ENCODE measurements around the gene PCSK7. TPM values are rescaled to one million over a fixed set of nuclear protein-coding genes. Genes with fewer than 3 reads are reported as not detected.
A peak's percentile ranks its signal among the peaks of the same experiment; 100 is the strongest.

Gene PCSK7
- total and polyA plus RNA-seq, 2 of the 4 experiments (the other 2 are of a cell fraction), result 35.8 to 54.3 TPM

DNA sequence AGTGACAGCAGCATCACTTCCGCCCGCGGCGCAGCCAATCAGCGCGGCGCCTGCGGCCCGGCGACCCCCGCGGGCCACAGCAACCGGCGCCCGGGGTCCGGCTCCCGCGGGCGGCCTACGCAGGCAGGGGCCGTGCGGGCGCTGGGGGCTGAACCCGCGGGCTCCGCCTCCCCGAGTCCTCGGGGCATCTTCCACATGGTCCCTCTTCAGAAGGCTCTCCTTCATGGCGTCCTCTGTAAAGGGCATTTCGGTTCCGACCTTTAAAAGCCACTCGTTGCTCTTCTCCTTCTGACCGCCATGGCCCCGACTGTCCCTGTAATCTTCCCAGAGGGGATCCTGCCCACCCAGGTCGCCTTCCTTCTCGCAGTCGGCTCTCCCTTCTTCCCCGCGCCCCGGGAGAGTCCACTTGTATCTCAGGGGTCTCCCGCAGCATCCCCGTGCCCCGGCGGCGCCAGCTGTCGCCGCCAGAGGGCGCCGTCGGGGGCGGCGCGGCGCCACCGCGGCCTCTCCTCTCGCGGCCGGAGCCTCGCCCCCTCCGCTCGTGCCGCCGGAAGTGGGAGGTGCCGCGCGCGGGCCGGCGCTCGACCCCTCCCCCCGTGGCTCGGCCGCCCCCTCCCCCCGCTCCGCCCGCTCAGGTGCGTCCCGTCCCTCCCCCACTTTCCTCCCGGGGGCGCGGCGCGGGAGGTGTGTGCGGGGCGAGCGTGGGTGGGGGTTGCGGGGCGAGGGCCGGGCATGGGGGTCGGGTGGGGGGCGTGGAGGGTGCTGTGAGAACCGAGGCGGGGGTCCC lies 412 bp upstream of the PCSK7 start, which contains the start of gene RNF214:
TSS of gene RNF214 (plus strand) at position 580 of the 787 bp plus-strand sequence. CDS start 1,602 bp downstream, outside the sequence.
- Histone ChIP-seq H2AFZ (replicated peaks; ENCODE audit: low read length, poor library complexity) (peak within 1 kb of the TSS; percentile 93), H3K9ac (ENCODE audit: low read depth, low read length) (peak within 1 kb of the TSS; percentile 96), H3K4me3 (ENCODE audit: insufficient read depth, low read depth, low read length) (peak within 1 kb of the TSS; percentile 99), H3K79me1 (ENCODE audit: low read depth in 1 of 2, low read length in 2 of 2) (peaks cover 30 to 56% of the 10 kb centered on the region in 2 experiments), H3K9me3 (ENCODE audit: control insufficient read depth, insufficient read depth, low read length) (no peaks in the 10 kb centered on the region), H4K8ac (ENCODE audit: low read depth in 2 of 2, low read length in 2 of 2) (peak within 1 kb of the TSS; percentile 82 to 99), H2BK15ac (ENCODE audit: low read depth, low read length) (peak within 1 kb of the TSS; percentile 89; the same call in 1 of the 3 replicates), H4K20me1 (ENCODE audit: insufficient read depth, low read length) (no peaks in the 10 kb centered on the region; the same call in 1 of the 2 replicates), H3K14ac (replicated peaks; ENCODE audit: low read depth, low read length) (peak within 1 kb of the TSS; percentile 92), H3K23ac (ENCODE audit: low read depth, low read length) (peak within 1 kb of the TSS; percentile 92), H3K9me1 (ENCODE audit: insufficient read depth, low read length) (no peaks in the 10 kb centered on the region), H2BK120ac (ENCODE audit: low read depth, low read length) (peak within 1 kb of the TSS; percentile 75), H3K27ac (ENCODE audit: insufficient read depth, low read length) (peak within 1 kb of the TSS; percentile 98), H3K4ac (ENCODE audit: low read depth, low read length) (peak within 1 kb of the TSS; percentile 90), H2BK20ac (ENCODE audit: low read depth, low read length) (no peak within 1 kb of the TSS), H3K18ac (ENCODE audit: low read depth, low read length) (peak within 1 kb of the TSS; percentile 69), H3K4me2 (ENCODE audit: low read depth, low read length) (peak within 1 kb of the TSS; percentile 95), H2AK9ac (replicated peaks; ENCODE audit: low read depth, low read length, poor library complexity) (peak within 1 kb of the TSS; percentile 96), H4K91ac (ENCODE audit: insufficient read depth, low read depth, low read length) (peak within 1 kb of the TSS; percentile 81), H4K5ac (ENCODE audit: low read depth, low read length) (peak within 1 kb of the TSS; percentile 91), H3K27me3 (ENCODE audit: control insufficient read depth, insufficient read depth, low read length) (no peaks in the 10 kb centered on the region), H2BK5ac (ENCODE audit: low read depth, low read length, poor library complexity, severe bottlenecking) (peak within 1 kb of the TSS; percentile 68), H3K4me1 (ENCODE audit: control insufficient read depth, insufficient read depth, low read length) (peaks cover 7% of the 10 kb centered on the region), H2AK5ac (ENCODE audit: low read depth, low read length) (peak within 1 kb of the TSS; percentile 90), H3K56ac (ENCODE audit: extremely low read depth, insufficient read depth, low read length) (peak within 1 kb of the TSS; percentile 90), H3K36me3 (ENCODE audit: control insufficient read depth, insufficient read depth, low read length) (peaks cover 21% of the 10 kb centered on the region)
- no TSS peak for BruUV-seq (replicated peaks)
- DNase-seq (peak; percentile 61), ATAC-seq (ENCODE audit: low read depth) (peak; percentile 89)
- CTCF ChIA-PET, result interaction anchor here (0.6 kb wide), 1 partner anchor 32 kb away, joined by 3 read pairs; no protein-coding TSS in a partner anchor
- intact Hi-C loops (cut with micrococcal nuclease) (loop anchor here (1.0 to 10.0 kb wide), 2 partner anchors 84 to 393 kb away; partner anchors contain the start of gene BACE1), dilution Hi-C loops (cut with HindIII; ENCODE audit: low sequenced_read_pairs, unreplicated experiment) (no loop called here), in situ Hi-C loops (cut with MboI; ENCODE audit: low sequenced_read_pairs) (loop anchor here (5.0 kb wide), 1 partner anchor 445 kb away; the partner anchor contains the start of gene ZPR1)
- WGBS, 2 experiments (ENCODE audit: extremely low coverage in 2 of 2, insufficient read length in 1 of 2), result 1% methylated on average over 38 of the region's 94 CpGs; no CpG with 5 or more reads in 1 of the 2 experiments
- POLR2A ChIA-PET (ENCODE audit: unreplicated experiment), result no interaction called here
- TF ChIP-seq CEBPB (IDR thresholded peaks at IDR 0.05; ENCODE audit: low read depth, low read length), result no peak
- peak; percentile 61; the same call in 1 of the 2 replicates for TF ChIP-seq CHD1 (IDR thresholded peaks at IDR 0.05; ENCODE audit: low read depth, low read length)
- TF ChIP-seq, protein P1, sequence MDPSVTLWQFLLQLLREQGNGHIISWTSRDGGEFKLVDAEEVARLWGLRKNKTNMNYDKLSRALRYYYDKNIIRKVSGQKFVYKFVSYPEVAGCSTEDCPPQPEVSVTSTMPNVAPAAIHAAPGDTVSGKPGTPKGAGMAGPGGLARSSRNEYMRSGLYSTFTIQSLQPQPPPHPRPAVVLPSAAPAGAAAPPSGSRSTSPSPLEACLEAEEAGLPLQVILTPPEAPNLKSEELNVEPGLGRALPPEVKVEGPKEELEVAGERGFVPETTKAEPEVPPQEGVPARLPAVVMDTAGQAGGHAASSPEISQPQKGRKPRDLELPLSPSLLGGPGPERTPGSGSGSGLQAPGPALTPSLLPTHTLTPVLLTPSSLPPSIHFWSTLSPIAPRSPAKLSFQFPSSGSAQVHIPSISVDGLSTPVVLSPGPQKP (IDR thresholded peaks at IDR 0.05; ENCODE audit: borderline replicate concordance, low read depth, low read length), result no peak
- TF ChIP-seq FOS (IDR thresholded peaks at IDR 0.05; ENCODE audit: low read depth, low read length), result no peak
- TF ChIP-seq MAFK (IDR thresholded peaks at IDR 0.05; ENCODE audit: low read depth, low read length), result no peak
- peak; percentile 67; the same call in 1 of the 2 replicates for TF ChIP-seq MXI1 (IDR thresholded peaks at IDR 0.05; ENCODE audit: borderline replicate concordance, low read depth, low read length)
- TF ChIP-seq, protein P2, sequence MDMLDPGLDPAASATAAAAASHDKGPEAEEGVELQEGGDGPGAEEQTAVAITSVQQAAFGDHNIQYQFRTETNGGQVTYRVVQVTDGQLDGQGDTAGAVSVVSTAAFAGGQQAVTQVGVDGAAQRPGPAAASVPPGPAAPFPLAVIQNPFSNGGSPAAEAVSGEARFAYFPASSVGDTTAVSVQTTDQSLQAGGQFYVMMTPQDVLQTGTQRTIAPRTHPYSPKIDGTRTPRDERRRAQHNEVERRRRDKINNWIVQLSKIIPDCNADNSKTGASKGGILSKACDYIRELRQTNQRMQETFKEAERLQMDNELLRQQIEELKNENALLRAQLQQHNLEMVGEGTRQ (IDR thresholded peaks at IDR 0.05; ENCODE audit: low read depth, low read length), result 0 out of 2 replicates have a peak, but pooled peaks have one; percentile 20
- TF ChIP-seq RAD21 (IDR thresholded peaks at IDR 0.05; ENCODE audit: low read length), result peak; percentile 64
- peak; percentile 88 for TF ChIP-seq BHLHE40 (IDR thresholded peaks at IDR 0.05; ENCODE audit: low read depth, low read length)
- peak; percentile 66 for TF ChIP-seq SMC3 (IDR thresholded peaks at IDR 0.05; ENCODE audit: low read depth, low read length)
- peak; percentile 74 for TF ChIP-seq POLR2A (IDR thresholded peaks at IDR 0.05; ENCODE audit: low read depth, low read length)
- no peak; the same call in 1 of the 2 replicates for TF ChIP-seq RFX5 (IDR thresholded peaks at IDR 0.05; ENCODE audit: low read depth, low read length)
- TF ChIP-seq NFE2L2 (IDR thresholded peaks at IDR 0.05; ENCODE audit: low read depth, low read length), result no peak
- TF ChIP-seq RCOR1 (IDR thresholded peaks at IDR 0.05; ENCODE audit: insufficient replicate concordance, low read length), result no peak
- TF ChIP-seq MAZ (IDR thresholded peaks at IDR 0.05; ENCODE audit: borderline replicate concordance, low read depth, low read length), result peak; percentile 93
